Measurements from ENCODE around the gene VIPR1.

- TF ChIP-seq, protein P1, sequence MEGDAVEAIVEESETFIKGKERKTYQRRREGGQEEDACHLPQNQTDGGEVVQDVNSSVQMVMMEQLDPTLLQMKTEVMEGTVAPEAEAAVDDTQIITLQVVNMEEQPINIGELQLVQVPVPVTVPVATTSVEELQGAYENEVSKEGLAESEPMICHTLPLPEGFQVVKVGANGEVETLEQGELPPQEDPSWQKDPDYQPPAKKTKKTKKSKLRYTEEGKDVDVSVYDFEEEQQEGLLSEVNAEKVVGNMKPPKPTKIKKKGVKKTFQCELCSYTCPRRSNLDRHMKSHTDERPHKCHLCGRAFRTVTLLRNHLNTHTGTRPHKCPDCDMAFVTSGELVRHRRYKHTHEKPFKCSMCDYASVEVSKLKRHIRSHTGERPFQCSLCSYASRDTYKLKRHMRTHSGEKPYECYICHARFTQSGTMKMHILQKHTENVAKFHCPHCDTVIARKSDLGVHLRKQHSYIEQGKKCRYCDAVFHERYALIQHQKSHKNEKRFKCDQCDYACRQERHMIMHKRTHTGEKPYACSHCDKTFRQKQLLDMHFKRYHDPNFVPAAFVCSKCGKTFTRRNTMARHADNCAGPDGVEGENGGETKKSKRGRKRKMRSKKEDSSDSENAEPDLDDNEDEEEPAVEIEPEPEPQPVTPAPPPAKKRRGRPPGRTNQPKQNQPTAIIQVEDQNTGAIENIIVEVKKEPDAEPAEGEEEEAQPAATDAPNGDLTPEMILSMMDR (IDR thresholded peaks at IDR 0.05; ENCODE audit: insufficient read depth, low read length, poor library complexity, severe bottlenecking), result no peak
- TF ChIP-seq EZH2phosphoT487 (conservative IDR thresholded peaks at IDR 0.05; ENCODE audit: low read length), result no peak
Observed at GRCh38 chr3:42492508-42493080, 9.8 kb upstream of the VIPR1 start.

Data from SU-DHL-6 (cell line).